MCF 10A (cell line): ENCODE measurements around the gene PRAF2. TPM values are rescaled to one million over a fixed set of nuclear protein-coding genes. Genes with fewer than 3 reads are reported as not detected.

ENCODE experiments used
- BruUV-seq: library from RNA; stranded (reverse); fragments of 400-500 nt; replicated peaks from 2 replicates; lab custom pipeline; 2021; lab: Mats Ljungman, UMichigan
- CTCF ChIA-PET: fragments of 300-600 bp; sonication (Branson Sonifier 250); formaldehyde crosslinking; extraction: SDS; loops from one replicate; lab custom pipeline; 2021; ENCODE audit warnings: antibody characterized with exemption, inconsistent platforms; lab: Yijun Ruan, JAX
- POLR2A ChIA-PET: fragments of 300-600, 350-650 bp; sonication (Branson Sonifier 250); formaldehyde crosslinking; extraction: SDS; loops from one replicate; lab custom pipeline; 2020; ENCODE audit warnings: antibody characterized with exemption, inconsistent platforms; lab: Yijun Ruan, JAX
- DNase-seq: peaks from one replicate; pipeline ENCODE4 v3.0.0-alpha.2; 2018; ENCODE audit not compliant: unreplicated experiment
- H3K27ac Mint-ChIP-seq: one replicate; pipeline ENCODE4 v1.8.0; 2022; ENCODE audit warnings: mild to moderate bottlenecking, low read depth, mixed read lengths; ENCODE audit not compliant: unreplicated experiment
- H3K27me3 Mint-ChIP-seq: one replicate; pipeline ENCODE4 v1.8.0; 2022; ENCODE audit warnings: mixed read lengths; ENCODE audit not compliant: insufficient read depth, unreplicated experiment
- H3K36me3 Mint-ChIP-seq: one replicate; pipeline ENCODE4 v1.8.0; 2022; ENCODE audit warnings: mild to moderate bottlenecking, moderate library complexity, mixed read lengths; ENCODE audit not compliant: insufficient read depth, unreplicated experiment
- H3K4me1 Mint-ChIP-seq: one replicate; pipeline ENCODE4 v1.8.0; 2022; ENCODE audit warnings: mixed read lengths; ENCODE audit not compliant: insufficient read depth, unreplicated experiment
- H3K4me3 Mint-ChIP-seq: one replicate; pipeline ENCODE4 v1.8.0; 2022; ENCODE audit warnings: mild to moderate bottlenecking, moderate library complexity, mixed read lengths; ENCODE audit not compliant: unreplicated experiment
- H3K9me3 Mint-ChIP-seq: one replicate; pipeline ENCODE4 v1.8.0; 2022; ENCODE audit warnings: mixed read lengths; ENCODE audit not compliant: unreplicated experiment
- CTCF ChIP-seq: fragments of 200-600 bp; IDR thresholded peaks from one replicate; pipeline ENCODE4 v1.8.0; 2022; ENCODE audit warnings: antibody characterized with exemption, mild to moderate bottlenecking; ENCODE audit not compliant: unreplicated experiment
- intact Hi-C: fragments of 100-400 bp; cut with micrococcal nuclease; formaldehyde crosslinking; loops from 2 replicates; pipeline ENCODE4 v1.14.1; 2022
- total RNA-seq: library from RNA; stranded (reverse); gene quantifications from 2 replicates; pipeline ENCODE4 v1.2.3, GENCODE V29; 2022

Gene PRAF2
- total RNA-seq, 1 experiment from 2014 or later: 32.1 TPM

- ChIA-PET POLR2A (interaction anchor here (0.7 kb wide), 1 partner anchor 433 kb away, joined by 3 read pairs; no protein-coding TSS in a partner anchor), CTCF (no interaction called here)
- no peak for TF ChIP-seq CTCF
Observed at GRCh38 chrX:49064303-49064702, 9.5 kb downstream of the PRAF2 start.

GRCh38 chrX:49063715-49064114, 10.1 kb downstream of the PRAF2 start:
- CTCF ChIA-PET: interaction anchor here (0.5 kb wide), 1 partner anchor 109 kb away, joined by 3 read pairs; no protein-coding TSS in a partner anchor
- H3K4me1 Mint-ChIP-seq: no peaks in the 10 kb centered on the region

More at GRCh38 chrX:49064303-49064702, 9.5 kb downstream of the PRAF2 start:
- H3K4me3 Mint-ChIP-seq: no peak overlapping the region
- peaks cover 10% of the 10 kb centered on the region for H3K36me3 Mint-ChIP-seq
- H3K4me1 Mint-ChIP-seq: no peaks in the 10 kb centered on the region
- BruUV-seq: no TSS peak
- H3K9me3 Mint-ChIP-seq: no peaks in the 10 kb centered on the region
- no peaks in the 10 kb centered on the region for H3K27me3 Mint-ChIP-seq
- DNase-seq: no peak
- H3K27ac Mint-ChIP-seq: no peak overlapping the region
- intact Hi-C loops: no loop called here

GRCh38 chrX:49061916-49062315, 11.9 kb downstream of the PRAF2 start:
- Mint-ChIP-seq H3K27me3 (no peaks in the 10 kb centered on the region), H3K9me3 (no peaks in the 10 kb centered on the region), H3K4me3 (no peak overlapping the region), H3K36me3 (peaks cover 10% of the 10 kb centered on the region), H3K4me1 (no peaks in the 10 kb centered on the region), H3K27ac (no peak overlapping the region)
- ChIA-PET CTCF (interaction anchor here (0.6 to 1.5 kb wide), 2 partner anchors 94 to 102 kb away, joined by 3 to 4 read pairs; no protein-coding TSS in a partner anchor), POLR2A (interaction anchor here (1.6 to 2.8 kb wide), 2 partner anchors 8 to 18 kb away, joined by 5 to 8 read pairs; partner anchors contain the start of gene WDR45)
- intact Hi-C loops: no loop called here
- no peak for TF ChIP-seq CTCF
- BruUV-seq: no TSS peak
- no peak for DNase-seq

More at GRCh38 chrX:49063715-49064114, 10.1 kb downstream of the PRAF2 start:
- BruUV-seq: no TSS peak
- no peak for DNase-seq
- H3K27ac Mint-ChIP-seq: no peak overlapping the region
- H3K36me3 Mint-ChIP-seq: peaks cover 10% of the 10 kb centered on the region
- H3K4me3 Mint-ChIP-seq: no peak overlapping the region
- intact Hi-C loops: no loop called here
- H3K27me3 Mint-ChIP-seq: no peaks in the 10 kb centered on the region
- POLR2A ChIA-PET: no interaction called here
- H3K9me3 Mint-ChIP-seq: no peaks in the 10 kb centered on the region
- TF ChIP-seq CTCF: no peak

GRCh38 chrX:49061490-49061889, 12.3 kb downstream of the PRAF2 start:
- Mint-ChIP-seq H3K27me3 (no peaks in the 10 kb centered on the region), H3K36me3 (peaks cover 10% of the 10 kb centered on the region), H3K4me3 (no peak overlapping the region), H3K27ac (no peak overlapping the region), H3K4me1 (no peaks in the 10 kb centered on the region), H3K9me3 (no peaks in the 10 kb centered on the region)
- no peak for TF ChIP-seq CTCF
- intact Hi-C loops: no loop called here
- no TSS peak for BruUV-seq
- CTCF ChIA-PET: interaction anchor here (0.6 to 1.5 kb wide), 2 partner anchors 21 to 94 kb away, joined by 3 to 4 read pairs; no protein-coding TSS in a partner anchor
- no peak for DNase-seq
- POLR2A ChIA-PET: interaction anchor here (1.6 to 2.8 kb wide), 2 partner anchors 8 to 18 kb away, joined by 5 to 8 read pairs; partner anchors contain the start of gene WDR45
